NT2/D1 (cell line): Measurements from ENCODE around the gene QDPR.

Experiments
- DNase-seq: peaks from one replicate; pipeline ENCODE4 v3.0.0-alpha.2; 2011; ENCODE audit warnings: low read depth, low spot score
- H3K27me3 ChIP-seq: 2 replicates; pipeline ENCODE4 v1.6.0; 2011; ENCODE audit warnings: mild to moderate bottlenecking; ENCODE audit not compliant: insufficient read length, insufficient read depth
- H3K36me3 ChIP-seq: 2 replicates; pipeline ENCODE4 v1.6.1; 2011; ENCODE audit warnings: mild to moderate bottlenecking, low read length, mixed read lengths; ENCODE audit not compliant: insufficient read depth, insufficient read length
- H3K4me1 ChIP-seq: 2 replicates; pipeline ENCODE4 v1.5.1; 2011; ENCODE audit not compliant: insufficient read depth, insufficient read length
- H3K4me3 ChIP-seq: 2 replicates; pipeline ENCODE4 v1.5.1; 2011; ENCODE audit warnings: low read depth; ENCODE audit not compliant: insufficient read length
- H3K9ac ChIP-seq: 2 replicates; pipeline ENCODE4 v1.6.0; 2011; ENCODE audit warnings: low read depth; ENCODE audit not compliant: insufficient read length
- H3K9me3 ChIP-seq: 2 replicates; pipeline ENCODE4 v1.5.1; 2011; ENCODE audit warnings: mild to moderate bottlenecking, low read length; ENCODE audit not compliant: insufficient read depth
- SUZ12 ChIP-seq: IDR thresholded peaks from 2 replicates; pipeline ENCODE4 v1.6.1; 2011; ENCODE audit not compliant: insufficient read length, insufficient read depth; ENCODE audit errors: extremely low read depth
- YY1 ChIP-seq: IDR thresholded peaks from 2 replicates; pipeline ENCODE4 v1.6.1; 2011; ENCODE audit not compliant: insufficient read length, insufficient read depth
- ZNF274 ChIP-seq: IDR thresholded peaks from 2 replicates; pipeline ENCODE4 v1.6.1; 2011; ENCODE audit warnings: mild to moderate bottlenecking, low read depth, low read length

Gene QDPR

DNA sequence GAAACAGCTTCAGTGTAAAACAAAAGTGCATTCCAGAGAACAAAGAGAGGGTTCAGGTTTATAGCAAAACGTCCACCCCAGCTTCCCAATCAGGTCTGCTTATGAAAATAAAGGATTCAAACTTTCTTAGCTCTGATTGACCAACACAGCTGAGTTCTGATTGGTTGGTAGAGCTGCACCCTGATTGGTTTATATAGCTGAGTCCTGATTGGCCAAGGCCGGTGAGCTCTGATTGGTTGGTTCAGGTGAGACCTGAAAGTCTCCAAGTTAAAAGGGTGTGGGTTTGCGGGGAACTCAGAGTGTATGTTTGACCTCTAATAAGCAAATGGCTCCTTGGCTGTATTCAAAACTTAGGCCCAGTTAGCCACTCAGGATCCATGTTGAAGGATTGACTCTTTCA lies 24.0 kb upstream of the QDPR start:
- H3K36me3 ChIP-seq, result no peaks in the 10 kb centered on the region
- H3K4me1 ChIP-seq, result no peaks in the 10 kb centered on the region
- no peak for DNase-seq
- H3K4me3 ChIP-seq, result no peak overlapping the region
- H3K9me3 ChIP-seq, result peaks cover 10% of the 10 kb centered on the region
- no peak overlapping the region for H3K9ac ChIP-seq
- TF ChIP-seq ZNF274 (no peak), YY1 (no peak), SUZ12 (no peak)
- no peaks in the 10 kb centered on the region for H3K27me3 ChIP-seq

DNA sequence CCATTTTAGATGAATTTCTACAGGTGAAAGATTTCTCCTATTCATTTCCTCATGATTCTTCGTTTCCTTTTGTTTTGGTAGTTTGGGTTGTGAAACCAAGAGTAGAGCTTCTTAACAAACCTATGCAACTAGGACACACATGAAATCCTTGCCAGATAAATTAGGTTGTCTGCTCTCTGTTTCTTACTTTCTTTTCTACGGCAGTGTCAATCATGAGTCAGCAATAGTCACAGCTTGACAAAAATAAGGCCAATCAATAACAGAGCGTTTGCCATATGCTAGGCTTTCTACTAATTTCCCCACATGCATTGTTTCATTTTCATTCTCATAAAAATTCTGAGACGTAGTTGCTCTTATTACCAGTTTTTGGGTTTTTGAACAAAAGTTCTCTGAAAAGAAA lies 23.4 kb upstream of the QDPR start:
- Histone ChIP-seq H3K9me3 (peaks cover 10% of the 10 kb centered on the region), H3K4me3 (no peak overlapping the region), H3K9ac (no peak overlapping the region), H3K4me1 (no peaks in the 10 kb centered on the region), H3K27me3 (no peaks in the 10 kb centered on the region), H3K36me3 (no peaks in the 10 kb centered on the region)
- no peak for DNase-seq
- TF ChIP-seq SUZ12 (no peak), YY1 (no peak), ZNF274 (no peak)

DNA sequence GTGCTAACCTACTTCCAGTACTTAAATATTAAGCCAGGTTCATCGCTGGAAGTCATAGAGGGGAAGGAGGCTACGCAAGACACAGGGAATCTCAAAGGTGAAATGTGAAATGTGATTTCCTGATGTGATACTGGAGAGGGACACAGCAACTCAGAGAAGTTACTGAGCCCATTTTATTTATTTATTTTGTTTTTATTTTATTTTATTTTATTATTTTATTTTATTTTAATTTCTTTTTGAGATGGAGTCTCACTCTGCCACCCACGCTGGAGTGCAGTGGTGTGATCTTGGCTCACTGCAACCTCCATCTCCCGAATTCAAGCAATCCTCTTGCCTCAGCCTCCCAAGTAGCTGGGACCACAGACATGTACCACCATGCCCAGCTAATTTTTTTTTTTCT lies 22.8 kb upstream of the QDPR start:
- Histone ChIP-seq H3K36me3 (no peaks in the 10 kb centered on the region), H3K9me3 (peaks cover 10% of the 10 kb centered on the region), H3K9ac (no peak overlapping the region), H3K27me3 (no peaks in the 10 kb centered on the region), H3K4me1 (no peaks in the 10 kb centered on the region), H3K4me3 (no peak overlapping the region)
- no peak for TF ChIP-seq YY1
- DNase-seq, result no peak

DNA sequence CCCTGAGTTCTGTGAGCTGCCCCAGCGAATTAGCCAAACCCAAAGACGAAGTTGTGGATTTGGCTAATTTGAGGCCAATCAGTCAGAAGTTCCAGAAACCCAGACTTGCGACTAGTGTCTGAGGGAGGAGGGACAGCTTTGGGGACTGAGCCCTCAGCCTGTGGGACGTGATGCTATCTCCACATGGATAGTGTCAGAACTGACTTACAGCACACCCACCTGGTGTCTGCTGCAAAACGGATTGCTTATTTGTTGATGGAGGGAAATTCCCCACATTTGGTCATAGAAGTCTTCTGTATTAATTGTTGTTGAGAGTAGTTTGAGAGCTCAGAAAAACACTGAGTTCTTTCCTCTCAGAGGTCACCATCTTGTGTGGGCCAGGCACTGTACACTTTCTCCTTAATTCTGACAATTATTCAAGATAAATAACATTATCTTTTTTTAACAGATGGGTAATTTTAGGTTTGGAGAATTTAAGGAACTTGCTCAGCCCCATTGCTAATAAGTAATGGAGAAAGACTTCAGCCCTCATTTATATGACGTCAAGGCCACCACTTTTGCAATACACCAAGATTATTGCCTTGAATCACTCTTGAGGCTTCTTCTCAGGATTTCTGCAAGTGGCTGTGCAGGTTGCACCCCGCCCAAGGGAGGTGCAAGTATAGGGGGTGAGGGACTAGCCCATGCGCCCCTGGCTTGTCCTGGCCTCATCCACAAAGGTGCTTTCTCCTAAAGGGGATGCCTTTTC lies 19.8 kb upstream of the QDPR start:
- Histone ChIP-seq H3K36me3 (no peaks in the 10 kb centered on the region), H3K9ac (no peak overlapping the region), H3K9me3 (peaks cover 10% of the 10 kb centered on the region), H3K27me3 (no peaks in the 10 kb centered on the region), H3K4me1 (no peaks in the 10 kb centered on the region), H3K4me3 (no peak overlapping the region)
- no peak for DNase-seq
- TF ChIP-seq ZNF274 (no peak), YY1 (no peak), SUZ12 (no peak)

DNA sequence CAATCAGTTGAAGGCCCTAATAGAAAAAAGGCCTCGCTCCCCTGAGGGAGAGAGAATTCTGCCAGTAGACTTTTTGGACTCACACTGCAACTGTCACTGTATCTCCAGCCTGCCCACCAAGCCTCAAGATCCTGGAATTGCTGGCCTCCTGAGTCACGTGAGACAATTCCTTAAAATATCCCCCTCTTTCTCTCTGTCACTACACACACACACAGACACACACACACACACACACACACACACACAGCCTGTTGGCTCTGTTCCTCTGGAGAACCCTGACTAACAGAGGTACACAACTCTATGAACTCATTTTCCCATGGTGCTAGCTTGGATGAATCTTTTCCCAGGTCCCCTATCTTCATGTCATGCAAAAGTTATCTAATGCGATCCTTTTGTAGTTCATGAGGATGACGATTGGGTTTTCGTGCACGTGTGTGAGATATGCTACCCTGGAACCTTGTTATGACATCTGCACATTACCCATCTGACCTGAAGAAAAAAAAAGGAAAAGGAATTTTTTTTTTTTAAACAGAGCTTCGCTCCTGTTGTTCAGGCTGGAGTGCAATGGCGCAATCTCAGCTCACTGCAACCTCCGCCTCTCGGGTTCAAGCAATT lies 16.8 kb upstream of the QDPR start:
- Histone ChIP-seq H3K36me3 (no peaks in the 10 kb centered on the region), H3K9me3 (no peaks in the 10 kb centered on the region), H3K4me1 (no peaks in the 10 kb centered on the region), H3K27me3 (no peaks in the 10 kb centered on the region), H3K4me3 (no peak overlapping the region), H3K9ac (no peak overlapping the region)
- TF ChIP-seq ZNF274 (no peak), YY1 (no peak), SUZ12 (no peak)
- DNase-seq, result no peak

DNA sequence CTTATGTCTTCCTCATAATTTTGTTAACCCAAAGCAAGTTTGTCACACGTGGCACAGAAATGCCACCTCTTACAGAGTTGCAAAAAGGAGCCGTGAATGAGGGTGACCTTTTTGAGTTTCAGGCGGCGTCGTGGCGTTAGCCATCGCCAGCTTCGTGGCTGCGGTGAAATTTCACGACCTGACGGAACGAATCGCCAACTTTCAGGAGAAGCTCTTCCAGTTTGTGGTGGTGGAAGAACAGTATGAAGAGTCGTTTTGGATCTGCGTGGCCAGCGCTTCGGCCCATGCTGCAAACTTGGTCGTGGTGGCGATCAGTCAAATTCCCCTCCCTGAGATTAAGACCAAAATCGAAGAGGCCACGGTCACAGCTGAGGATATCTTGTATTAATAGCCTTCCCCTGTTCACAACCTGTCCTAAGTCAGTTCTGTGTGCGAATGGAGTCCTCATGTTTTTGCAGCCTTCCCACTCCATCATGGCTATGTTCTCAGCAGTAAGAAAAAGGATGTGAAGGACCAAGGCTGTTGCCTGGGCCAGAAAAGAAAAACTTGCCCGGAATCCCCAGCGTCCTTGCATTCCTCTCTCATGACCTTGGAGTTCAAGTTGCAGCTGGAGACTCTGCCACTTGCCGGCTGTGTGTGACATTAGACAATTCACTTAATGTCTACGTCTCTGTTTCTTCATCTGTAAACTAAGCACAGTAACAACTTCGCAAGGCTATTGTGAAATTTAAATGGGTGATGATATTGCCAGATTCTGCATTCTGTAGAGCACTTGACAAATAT lies 15.0 kb upstream of the QDPR start:
- H3K36me3 ChIP-seq, result no peaks in the 10 kb centered on the region
- DNase-seq, result no peak
- no peaks in the 10 kb centered on the region for H3K27me3 ChIP-seq

DNA sequence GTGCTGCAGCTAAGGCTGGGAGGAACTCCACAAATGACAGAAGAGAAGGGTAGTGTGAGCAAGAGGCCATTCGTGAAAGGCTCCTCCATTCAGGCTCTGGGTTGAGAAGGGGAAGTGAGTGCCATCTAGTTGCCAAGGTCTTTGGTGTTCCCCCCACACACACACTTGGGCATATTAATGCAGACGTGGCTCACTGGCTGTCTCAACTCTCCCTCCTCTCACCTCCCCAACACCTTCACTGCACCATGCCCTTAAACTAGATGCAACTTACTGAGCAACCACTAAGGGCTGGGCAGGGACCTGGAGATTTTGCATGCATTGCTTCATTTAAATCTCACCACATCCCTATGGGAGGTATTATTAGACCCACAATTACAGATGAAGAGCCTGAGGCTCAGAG lies 11.8 kb upstream of the QDPR start:
- Histone ChIP-seq H3K4me1 (no peaks in the 10 kb centered on the region), H3K36me3 (no peaks in the 10 kb centered on the region), H3K4me3 (no peak overlapping the region), H3K27me3 (no peaks in the 10 kb centered on the region), H3K9me3 (no peaks in the 10 kb centered on the region), H3K9ac (no peak overlapping the region)
- TF ChIP-seq ZNF274 (no peak), YY1 (no peak), SUZ12 (no peak)
- no peak for DNase-seq

More for the DNA sequence above, 15.0 kb upstream of the QDPR start:
- H3K4me1 ChIP-seq, result no peaks in the 10 kb centered on the region
- no peak overlapping the region for H3K9ac ChIP-seq
- no peak for TF ChIP-seq SUZ12
- no peak for TF ChIP-seq ZNF274
- TF ChIP-seq YY1, result no peak
- H3K9me3 ChIP-seq, result no peaks in the 10 kb centered on the region
- H3K4me3 ChIP-seq, result no peak overlapping the region
